Adrenal gland (tissue), 12 donors: ENCODE results near the gene KNSTRN. TPM values are rescaled to one million over a fixed set of nuclear protein-coding genes. Genes with fewer than 3 reads are reported as not detected.

Source experiments
- DNase-seq, 7 donors: peaks; one replicate each; pipeline ENCODE4 v3.0.0-alpha.2; 2019 to 2020
- H3K27ac ChIP-seq, 5 donors: fragments of 200-600 bp; sonication (generic) in 4 of 5; 1 replicate in 3 of 5; 2 replicates in 2 of 5; pipeline versions ENCODE4 v1.5.1 to v1.8.0; 2016 to 2020; ENCODE audit warnings: mild to moderate bottlenecking in 1 of 5
- H3K27me3 ChIP-seq: fragments of 200-600 bp; 2 replicates; pipeline ENCODE4 v1.8.0; 2021
- H3K36me3 ChIP-seq, 2 donors: fragments of 200-600 bp; replicated peaks in 1 of 2; 1 replicate in 1 of 2; 2 replicates in 1 of 2; pipeline versions ENCODE4 v1.5.1 to v1.8.0; 2018 to 2022
- H3K4me1 ChIP-seq, 2 donors: fragments of 200-600 bp; replicated peaks in 1 of 2; 1 replicate in 1 of 2; 2 replicates in 1 of 2; pipeline versions ENCODE4 v1.5.1 to v1.8.0; 2018 to 2021
- H3K4me3 ChIP-seq, 4 donors: fragments of 200-600 bp; sonication (generic) in 3 of 4; one replicate each; pipeline ENCODE4 v1.5.1; 2016 to 2018
- H3K9me3 ChIP-seq, 3 donors: fragments of 200-600 bp; sonication (generic) in 1 of 3; replicated peaks in 1 of 3; 1 replicate in 2 of 3; 2 replicates in 1 of 3; pipeline versions ENCODE4 v1.5.1 to v1.8.0; 2016 to 2021
- CTCF ChIP-seq, 6 experiments: fragments of 450-650 bp in 4 of 6; fragments of 200-600 bp in 2 of 6; sonication (generic) in 1 of 6; IDR thresholded peaks; 1 replicate in 5 of 6; 2 replicates in 1 of 6; pipeline versions ENCODE4 v1.5.1 to v1.8.0; 2016 to 2021; ENCODE audit warnings: antibody characterized with exemption in 6 of 6, mild to moderate bottlenecking in 2 of 6, moderate library complexity in 1 of 6
- POLR2A ChIP-seq, 2 donors: fragments of 450-650 bp; IDR thresholded peaks; one replicate each; pipeline ENCODE4 v1.6.1; 2017; ENCODE audit warnings: antibody characterized with exemption in 2 of 2, mild to moderate bottlenecking in 2 of 2, moderate library complexity in 1 of 2
- WGBS, 4 donors: extraction: QIAGEN DNeasy Blood & Tissue Kit in 2 of 4; methylation state at CpG; one replicate each; pipeline versions ENCODE4 v1.1.5 to v1.1.7; 2013 to 2017; 5-methylcytosine and 5-hydroxymethylcytosine counted together
- intact Hi-C, 2 donors: fragments of 100-400 bp; cut with DNase I; formaldehyde crosslinking; loops; one replicate each; pipeline versions ENCODE4 v1.14.1 to v1.15.0; 2022 to 2023
- polyA plus RNA-seq, 3 donors: library from polyadenylated mRNA; stranded (reverse); fragments of 200-250 nt in 2 of 3; fragments of 350-450 nt in 1 of 3; fragmentation: Illumina TruSeq in 1 of 3; extraction: RNeasy Lipid Tissue Mini Kit (QIAGEN cat#74804) in 1 of 3; gene quantifications; one replicate each; pipeline ENCODE4 v1.2.3, GENCODE V29; 2013 to 2014
- total RNA-seq, 9 donors: library from RNA; depleted of rRNA in 4 of 9; stranded (reverse); fragments of >200 nt in 4 of 9; fragments of 120-200 nt in 1 of 9; fragmentation: NEBNext Ultra II Directional in 1 of 9; extraction: Animal tissue kit (Norgen Biotek cat#: 25700) in 1 of 9; gene quantifications; one replicate each; pipeline versions ENCODE4 v1.1.0 to v1.2.4, GENCODE V29; 2013 to 2023
- donor health status: healthy with polysubstance abuse.
- donor health status: Bipolar disorder and iron deficiency.
- donor health status: DM: yes; HTN: yes; CAD: no.
- donor health status: DM: no; HTN: no; CAD: no.
- donor health status: DM: no; HTN: no; CAD: no.
- donor health status: DM: yes; HTN: yes; CAD: no.

Gene KNSTRN
- total and polyA plus RNA-seq, 12 donors = 4.0 to 39.8 (median 10.4) TPM

- WGBS, 4 donors = 70 to 100% (median 77%) methylated on average over 2 to 13 of the region's 13 CpGs
- no peaks in the 10 kb centered on the region for H3K36me3 ChIP-seq
- no peaks in the 10 kb centered on the region for H3K27me3 ChIP-seq
- H3K27ac ChIP-seq = no peak overlapping the region
- intact Hi-C loops = loop anchor here (2.0 to 10.0 kb wide), 2 partner anchors 45 to 47 kb away; no protein-coding TSS in a partner anchor
- no peak for TF ChIP-seq CTCF (IDR thresholded peaks at IDR 0.05)
- TF ChIP-seq POLR2A (IDR thresholded peaks at IDR 0.05) = no peak
- H3K4me1 ChIP-seq = peaks cover 0 to 14% of the 10 kb centered on the region in 2 donors
- peak in 1 of 7 donors; percentile 43 for DNase-seq
- H3K9me3 ChIP-seq = no peaks in the 10 kb centered on the region
- H3K4me3 ChIP-seq = no peak overlapping the region
These were observed 12.6 kb upstream of the KNSTRN start for GRCh38 chr15:40369971-40370370.

DNA sequence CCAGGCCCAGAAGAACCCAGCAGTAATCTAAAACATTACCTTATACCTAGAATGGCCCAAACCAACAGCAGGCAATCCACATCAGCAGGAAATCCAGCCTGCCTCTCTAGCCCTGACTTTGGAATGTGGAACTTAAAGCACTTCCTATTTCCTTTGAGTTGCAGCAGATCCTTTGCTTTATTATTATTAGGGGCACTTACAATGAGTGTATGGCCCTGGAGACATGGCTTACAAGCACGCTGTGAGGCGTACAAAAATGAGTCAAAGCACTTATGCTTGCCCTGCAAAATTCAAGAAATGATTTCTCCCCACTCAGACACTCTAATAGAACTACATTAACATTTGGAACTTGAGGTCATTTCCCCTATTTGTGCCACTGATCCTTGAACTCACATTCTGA lies 9.5 kb upstream of the KNSTRN start:
- no peak for DNase-seq
- no peaks in the 10 kb centered on the region for H3K27me3 ChIP-seq
- H3K27ac ChIP-seq = no peak overlapping the region
- H3K36me3 ChIP-seq = no peaks in the 10 kb centered on the region
- TF ChIP-seq CTCF (IDR thresholded peaks at IDR 0.05) = no peak
- no peak for TF ChIP-seq POLR2A (IDR thresholded peaks at IDR 0.05)
- no peak overlapping the region for H3K4me3 ChIP-seq
- peaks cover 0 to 4% of the 10 kb centered on the region in 2 donors for H3K4me1 ChIP-seq
- WGBS, 4 donors = 43 to 68% (median 51%) methylated on average over 2 of the region's 2 CpGs
- intact Hi-C loops = no loop called here
- no peaks in the 10 kb centered on the region for H3K9me3 ChIP-seq

GRCh38 chr15:40377606-40378005 lies 4.9 kb upstream of the KNSTRN start:
- no peak for DNase-seq
- intact Hi-C loops = no loop called here
- Histone ChIP-seq H3K4me3 (no peak overlapping the region), H3K9me3 (no peaks in the 10 kb centered on the region), H3K27ac (no peak overlapping the region), H3K4me1 (peaks cover 4 to 15% of the 10 kb centered on the region in 2 donors), H3K27me3 (no peaks in the 10 kb centered on the region), H3K36me3 (no peaks in the 10 kb centered on the region)
- no peak for TF ChIP-seq POLR2A (IDR thresholded peaks at IDR 0.05)
- no peak for TF ChIP-seq CTCF (IDR thresholded peaks at IDR 0.05)
- WGBS, 4 donors = 80 to 91% (median 87%) methylated on average over 3 of the region's 3 CpGs

DNA sequence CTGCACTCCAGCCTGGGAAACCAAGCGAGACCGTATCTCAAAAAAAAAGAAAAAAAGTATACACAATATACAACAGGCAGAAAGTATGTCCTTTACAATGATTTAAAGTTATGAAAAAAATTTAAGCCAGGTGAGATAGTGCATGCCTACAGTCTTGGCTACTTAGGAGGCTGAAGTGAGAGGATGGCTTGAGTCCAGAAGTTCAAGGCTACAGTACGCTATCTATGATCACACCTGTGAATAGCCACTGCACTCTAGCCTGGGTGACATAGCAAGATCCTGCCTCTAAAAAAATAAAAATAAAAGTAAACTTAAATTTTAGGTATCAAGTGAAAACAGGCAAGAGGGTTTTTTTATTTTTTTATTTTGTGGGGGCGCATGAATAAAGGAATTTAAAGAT lies 3.1 kb upstream of the KNSTRN start:
- Histone ChIP-seq H3K27me3 (no peaks in the 10 kb centered on the region), H3K4me3 (no peak overlapping the region), H3K27ac (no peak overlapping the region), H3K9me3 (no peaks in the 10 kb centered on the region), H3K36me3 (no peaks in the 10 kb centered on the region), H3K4me1 (peaks cover 11 to 24% of the 10 kb centered on the region in 2 donors)
- TF ChIP-seq POLR2A (IDR thresholded peaks at IDR 0.05) (no peak), CTCF (IDR thresholded peaks at IDR 0.05) (no peak)
- DNase-seq = no peak
- intact Hi-C loops = no loop called here
- 66 to 83% (median 74%) methylated on average over 4 of the region's 4 CpGs for WGBS, 4 donors
